KMS-11 (cell line): ENCODE measurements around the gene POP4.
"Not testable (repeated sequence)": the region's sequence is repeated elsewhere in the genome, so short reads cannot be mapped to it uniquely, and the experiment has no call there.

Experiments used
- H2AFZ ChIP-seq: fragments of 200-600 bp; sonication (generic); 2 replicates; pipeline ENCODE4 v1.6.1; 2016; ENCODE audit warnings: antibody characterized with exemption, mixed run types, low read depth
- H3K27ac ChIP-seq: fragments of 200-600 bp; sonication (generic); 2 replicates; pipeline ENCODE4 v1.6.1; 2016; ENCODE audit warnings: mild to moderate bottlenecking, mixed run types
- H3K27me3 ChIP-seq: fragments of 200-600 bp; sonication (generic); 2 replicates; pipeline ENCODE4 v1.6.1; 2017; ENCODE audit warnings: mild to moderate bottlenecking, low read depth, mixed run types, moderate library complexity; ENCODE audit not compliant: insufficient read depth
- H3K36me3 ChIP-seq: fragments of 200-600 bp; sonication (generic); 2 replicates; pipeline ENCODE4 v1.6.1; 2017; ENCODE audit warnings: mild to moderate bottlenecking, mixed run types; ENCODE audit not compliant: insufficient read depth
- H3K4me1 ChIP-seq: fragments of 200-600 bp; sonication (generic); 2 replicates; pipeline ENCODE4 v1.6.1; 2016; ENCODE audit warnings: mild to moderate bottlenecking, low read depth, mixed run types; ENCODE audit not compliant: poor library complexity, severe bottlenecking
- H3K4me2 ChIP-seq: fragments of 200-600 bp; sonication (generic); 2 replicates; pipeline ENCODE4 v1.7.0; 2016; ENCODE audit warnings: mild to moderate bottlenecking, mixed run types
- H3K4me3 ChIP-seq: fragments of 200-600 bp; sonication (generic); IDR thresholded peaks from 2 replicates; pipeline ENCODE4 v1.6.1; 2017; ENCODE audit warnings: low read depth, low read length, mixed read lengths; ENCODE audit not compliant: insufficient read depth
- H3K79me2 ChIP-seq: fragments of 200-600 bp; sonication (generic); 2 replicates; pipeline ENCODE4 v1.6.1; 2016; ENCODE audit warnings: low read depth, mixed run types; ENCODE audit not compliant: insufficient read depth
- H3K9ac ChIP-seq: fragments of 200-600 bp; sonication (generic); 2 replicates; pipeline ENCODE4 v1.6.1; 2016; ENCODE audit warnings: mild to moderate bottlenecking, mixed run types
- H4K20me1 ChIP-seq: fragments of 200-600 bp; sonication (generic); 2 replicates; pipeline ENCODE4 v1.6.1; 2016; ENCODE audit warnings: mild to moderate bottlenecking, mixed run types; ENCODE audit not compliant: insufficient read depth
- TF ChIP-seq, protein P1 (sequence below): fragments of 200-600 bp; sonication (generic); conservative IDR thresholded peaks from 2 replicates; pipeline ENCODE4 v1.6.1; 2017; ENCODE audit warnings: low read depth, mild to moderate bottlenecking, antibody characterized with exemption, low read length, moderate library complexity, mixed read lengths

The POP4 gene

GRCh38 chr19:29626386-29626785 lies 20.3 kb downstream of the POP4 start:
- Histone ChIP-seq H3K4me3 (no peak overlapping the region), H2AFZ (no peak overlapping the region), H3K79me2 (no peaks in the 10 kb centered on the region), H3K27me3 (no peaks in the 10 kb centered on the region), H3K4me2 (no peak overlapping the region), H4K20me1 (no peaks in the 10 kb centered on the region), H3K9ac (no peak overlapping the region), H3K36me3 (no peaks in the 10 kb centered on the region), H3K4me1 (no peaks in the 10 kb centered on the region), H3K27ac (no peak overlapping the region)
- TF ChIP-seq, protein P1, sequence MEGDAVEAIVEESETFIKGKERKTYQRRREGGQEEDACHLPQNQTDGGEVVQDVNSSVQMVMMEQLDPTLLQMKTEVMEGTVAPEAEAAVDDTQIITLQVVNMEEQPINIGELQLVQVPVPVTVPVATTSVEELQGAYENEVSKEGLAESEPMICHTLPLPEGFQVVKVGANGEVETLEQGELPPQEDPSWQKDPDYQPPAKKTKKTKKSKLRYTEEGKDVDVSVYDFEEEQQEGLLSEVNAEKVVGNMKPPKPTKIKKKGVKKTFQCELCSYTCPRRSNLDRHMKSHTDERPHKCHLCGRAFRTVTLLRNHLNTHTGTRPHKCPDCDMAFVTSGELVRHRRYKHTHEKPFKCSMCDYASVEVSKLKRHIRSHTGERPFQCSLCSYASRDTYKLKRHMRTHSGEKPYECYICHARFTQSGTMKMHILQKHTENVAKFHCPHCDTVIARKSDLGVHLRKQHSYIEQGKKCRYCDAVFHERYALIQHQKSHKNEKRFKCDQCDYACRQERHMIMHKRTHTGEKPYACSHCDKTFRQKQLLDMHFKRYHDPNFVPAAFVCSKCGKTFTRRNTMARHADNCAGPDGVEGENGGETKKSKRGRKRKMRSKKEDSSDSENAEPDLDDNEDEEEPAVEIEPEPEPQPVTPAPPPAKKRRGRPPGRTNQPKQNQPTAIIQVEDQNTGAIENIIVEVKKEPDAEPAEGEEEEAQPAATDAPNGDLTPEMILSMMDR: no peak

DNA sequence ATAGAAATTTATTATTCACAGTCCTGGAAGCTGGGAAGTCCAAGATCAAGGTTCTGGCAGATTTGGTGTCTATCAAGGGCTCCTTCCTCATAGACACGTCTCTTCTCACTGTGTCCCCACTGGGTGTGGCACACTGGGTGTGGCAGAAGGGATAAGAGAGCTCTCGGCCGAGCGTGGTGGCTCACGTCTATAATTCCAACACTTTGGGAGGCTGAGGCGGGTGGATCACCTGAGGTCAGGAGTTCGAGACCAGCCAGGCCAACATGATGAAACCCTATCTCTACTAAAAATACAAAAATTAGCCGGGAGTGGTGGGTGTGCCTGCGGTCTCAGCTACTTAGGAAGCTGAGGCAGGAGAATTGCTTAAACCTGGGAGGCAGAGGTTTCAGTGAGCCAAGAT lies 20.7 kb downstream of the POP4 start:
- not testable (repeated sequence) for H3K4me3 ChIP-seq, H3K4me2 ChIP-seq, H4K20me1 ChIP-seq, H3K27ac ChIP-seq, H2AFZ ChIP-seq, H3K27me3 ChIP-seq, H3K9ac ChIP-seq, H3K79me2 ChIP-seq, H3K4me1 ChIP-seq, H3K36me3 ChIP-seq

GRCh38 chr19:29628661-29629385 lies 22.7 kb downstream of the POP4 start:
- H3K36me3 ChIP-seq: no peaks in the 10 kb centered on the region
- H2AFZ ChIP-seq: no peak overlapping the region
- TF ChIP-seq, protein P1: no peak
- no peak overlapping the region for H3K27ac ChIP-seq
- H3K9ac ChIP-seq: no peak overlapping the region
- H3K4me3 ChIP-seq: no peak overlapping the region
- H3K27me3 ChIP-seq: no peaks in the 10 kb centered on the region
- H3K4me1 ChIP-seq: no peaks in the 10 kb centered on the region
- H3K4me2 ChIP-seq: no peak overlapping the region
- no peaks in the 10 kb centered on the region for H4K20me1 ChIP-seq
- no peaks in the 10 kb centered on the region for H3K79me2 ChIP-seq

DNA sequence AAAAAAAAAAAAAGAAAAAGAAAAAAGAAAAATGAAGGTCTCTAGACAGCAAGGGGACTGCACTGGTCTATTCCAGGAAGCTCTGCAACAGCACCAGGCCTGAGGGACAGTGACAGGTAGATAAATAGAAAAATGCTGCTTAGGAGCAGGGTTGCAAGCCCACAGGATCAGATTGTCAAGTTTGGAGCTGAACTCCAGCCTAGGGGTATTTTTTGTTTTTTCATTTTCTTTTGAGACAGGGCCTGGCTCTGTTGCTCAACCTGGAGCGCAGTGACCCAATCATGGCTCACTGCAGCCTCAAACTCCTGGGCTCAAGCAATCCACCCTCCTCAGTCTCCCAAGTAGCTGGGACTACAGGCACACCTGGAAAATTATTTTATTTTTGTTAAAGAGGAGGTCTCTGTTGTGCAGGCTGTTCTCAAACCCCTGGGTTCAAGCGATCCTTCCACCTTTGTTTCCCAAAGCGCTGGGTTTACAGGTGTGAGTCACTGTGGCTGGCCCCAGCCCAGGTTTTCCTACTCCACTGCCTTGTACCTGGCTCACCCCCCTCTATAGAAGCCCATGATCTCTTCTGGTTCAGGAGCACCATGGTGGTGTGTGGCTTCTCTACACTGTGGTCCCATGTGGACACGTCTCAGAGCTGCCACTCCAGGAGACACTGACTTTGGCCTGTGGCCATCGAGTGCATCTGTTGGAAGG lies 23.9 kb downstream of the POP4 start:
- H3K4me2 ChIP-seq: no peak overlapping the region
- no peaks in the 10 kb centered on the region for H3K79me2 ChIP-seq
- no peak overlapping the region for H2AFZ ChIP-seq
- H3K9ac ChIP-seq: no peak overlapping the region
- TF ChIP-seq, protein P1: no peak
- H3K27ac ChIP-seq: no peak overlapping the region
- H4K20me1 ChIP-seq: no peaks in the 10 kb centered on the region
- no peaks in the 10 kb centered on the region for H3K27me3 ChIP-seq
- no peaks in the 10 kb centered on the region for H3K4me1 ChIP-seq
- H3K36me3 ChIP-seq: no peaks in the 10 kb centered on the region
- H3K4me3 ChIP-seq: no peak overlapping the region

- Histone ChIP-seq H3K4me1 (no peaks in the 10 kb centered on the region), H3K27me3 (no peaks in the 10 kb centered on the region), H3K4me3 (no peak overlapping the region), H3K9ac (no peak overlapping the region), H3K79me2 (no peaks in the 10 kb centered on the region), H2AFZ (no peak overlapping the region), H4K20me1 (no peaks in the 10 kb centered on the region), H3K36me3 (no peaks in the 10 kb centered on the region), H3K4me2 (no peak overlapping the region), H3K27ac (no peak overlapping the region)
- TF ChIP-seq, protein P1: no peak
These were observed 24.6 kb downstream of the POP4 start for GRCh38 chr19:29630655-29631054.
